Measurements from ENCODE around the gene GALNT1. TPM values are rescaled to one million over a fixed set of nuclear protein-coding genes. Genes with fewer than 3 reads are reported as not detected.
"Not testable (repeated sequence)": the region's sequence is repeated elsewhere in the genome, so short reads cannot be mapped to it uniquely, and the experiment has no call there.

The GALNT1 gene
- total RNA-seq, 1 experiment from 2014 or later = 25.6 TPM

- no peaks in the 10 kb centered on the region for H3K27me3 ChIP-seq (replicated peaks; ENCODE audit: insufficient read depth, low read depth, low read length, poor library complexity)
- no peak overlapping the region for H3K27ac ChIP-seq (ENCODE audit: low read depth, low read length, poor library complexity, severe bottlenecking)
- intact Hi-C loops (cut with micrococcal nuclease; ENCODE audit: unreplicated experiment) = no loop called here
- H3K36me3 ChIP-seq (ENCODE audit: insufficient read depth, low read length, poor library complexity, severe bottlenecking) = no peaks in the 10 kb centered on the region
- no peak for DNase-seq (ENCODE audit: low spot score)
- TF ChIP-seq CTCF (conservative IDR thresholded peaks at IDR 0.05; ENCODE audit: low read depth, low read length) (no peak), EZH2 (IDR thresholded peaks at IDR 0.05; ENCODE audit: borderline replicate concordance, low read depth, low read length, poor library complexity, severe bottlenecking) (no peak)
- CTCF ChIA-PET = no interaction called here
- POLR2A ChIA-PET (ENCODE audit: low non-redundant PET) = no interaction called here
- H3K9me3 ChIP-seq (ENCODE audit: low read depth, low read length, poor library complexity, severe bottlenecking) = no peaks in the 10 kb centered on the region
- no peak overlapping the region for H3K4me3 ChIP-seq (ENCODE audit: low read depth, low read length, poor library complexity, severe bottlenecking)
- H3K4me1 ChIP-seq (ENCODE audit: insufficient read depth, low read length, poor library complexity, severe bottlenecking) = no peaks in the 10 kb centered on the region
- BruUV-seq (replicated peaks) = no TSS peak
These were observed 28.2 kb upstream of the GALNT1 start for GRCh38 chr18:35553300-35553699.

- H3K4me3 ChIP-seq (ENCODE audit: low read depth, low read length, poor library complexity, severe bottlenecking); H3K36me3 ChIP-seq (ENCODE audit: insufficient read depth, low read length, poor library complexity, severe bottlenecking); POLR2A ChIA-PET (ENCODE audit: low non-redundant PET); DNase-seq (ENCODE audit: low spot score); CTCF ChIA-PET; H3K4me1 ChIP-seq (ENCODE audit: insufficient read depth, low read length, poor library complexity, severe bottlenecking); H3K27me3 ChIP-seq (replicated peaks; ENCODE audit: insufficient read depth, low read depth, low read length, poor library complexity); intact Hi-C loops (cut with micrococcal nuclease; ENCODE audit: unreplicated experiment); H3K9me3 ChIP-seq (ENCODE audit: low read depth, low read length, poor library complexity, severe bottlenecking); BruUV-seq (replicated peaks); H3K27ac ChIP-seq (ENCODE audit: low read depth, low read length, poor library complexity, severe bottlenecking): not testable (repeated sequence)
These were observed 26.0 kb upstream of the GALNT1 start for GRCh38 chr18:35555538-35555937.

DNA sequence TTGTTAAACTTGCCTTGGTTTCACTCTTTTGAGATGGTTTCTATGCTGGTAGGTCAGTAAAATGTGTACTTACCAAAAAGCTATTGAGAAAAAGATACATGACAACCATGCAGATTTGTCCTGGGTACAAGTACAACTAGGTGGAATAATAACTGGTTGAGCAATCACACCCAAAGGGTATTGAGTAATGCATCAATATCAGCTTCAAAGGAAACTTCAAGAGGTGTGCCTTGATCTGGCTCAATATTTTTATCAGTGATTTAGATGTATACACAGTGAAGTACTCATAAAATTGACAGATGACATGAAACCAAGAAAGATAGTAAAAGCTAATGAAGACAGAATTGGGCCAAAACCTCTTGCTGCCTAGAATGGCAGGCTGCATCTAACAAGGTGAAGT lies 21.7 kb upstream of the GALNT1 start:
- CTCF ChIA-PET = no interaction called here
- Histone ChIP-seq H3K9me3 (ENCODE audit: low read depth, low read length, poor library complexity, severe bottlenecking) (no peaks in the 10 kb centered on the region), H3K4me3 (ENCODE audit: low read depth, low read length, poor library complexity, severe bottlenecking) (no peak overlapping the region), H3K4me1 (ENCODE audit: insufficient read depth, low read length, poor library complexity, severe bottlenecking) (no peaks in the 10 kb centered on the region), H3K36me3 (ENCODE audit: insufficient read depth, low read length, poor library complexity, severe bottlenecking) (no peaks in the 10 kb centered on the region), H3K27ac (ENCODE audit: low read depth, low read length, poor library complexity, severe bottlenecking) (no peak overlapping the region), H3K27me3 (replicated peaks; ENCODE audit: insufficient read depth, low read depth, low read length, poor library complexity) (peaks cover 6% of the 10 kb centered on the region)
- intact Hi-C loops (cut with micrococcal nuclease; ENCODE audit: unreplicated experiment) = no loop called here
- TF ChIP-seq EZH2 (IDR thresholded peaks at IDR 0.05; ENCODE audit: borderline replicate concordance, low read depth, low read length, poor library complexity, severe bottlenecking) = no peak
- TF ChIP-seq CTCF (conservative IDR thresholded peaks at IDR 0.05; ENCODE audit: low read depth, low read length) = no peak
- DNase-seq (ENCODE audit: low spot score) = no peak
- BruUV-seq (replicated peaks) = no TSS peak
- POLR2A ChIA-PET (ENCODE audit: low non-redundant PET) = no interaction called here

DNA sequence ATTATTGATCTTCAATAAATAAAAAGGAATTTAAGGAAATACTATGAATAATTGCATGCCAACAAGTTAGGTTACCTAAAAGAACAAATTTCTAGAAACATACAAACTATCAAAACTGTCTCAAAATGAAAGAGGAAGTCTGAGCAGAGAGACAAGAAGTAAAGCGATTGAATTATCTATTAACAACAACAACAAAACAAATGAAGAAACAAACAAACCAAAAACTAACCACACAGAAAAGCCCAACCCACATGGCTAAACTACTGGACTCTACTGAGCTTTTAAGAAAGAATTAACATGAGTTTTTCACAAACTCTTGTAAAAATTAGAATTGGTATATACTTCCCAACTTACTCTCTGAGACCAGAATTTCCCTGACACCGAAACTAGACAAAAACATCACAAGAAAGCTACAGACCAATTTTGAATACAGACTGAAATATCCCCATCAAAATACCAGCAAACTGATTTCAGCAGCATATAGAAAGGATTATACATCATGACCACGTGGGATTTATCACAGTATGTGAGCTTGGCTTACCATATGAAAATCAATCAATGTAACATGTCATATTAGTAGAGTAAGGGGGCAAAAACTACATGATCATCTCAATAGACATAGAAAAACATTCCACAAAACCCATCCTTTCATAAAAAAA lies 16.6 kb upstream of the GALNT1 start:
- ChIA-PET POLR2A (ENCODE audit: low non-redundant PET) (no interaction called here), CTCF (no interaction called here)
- Histone ChIP-seq H3K4me3 (ENCODE audit: low read depth, low read length, poor library complexity, severe bottlenecking) (no peak overlapping the region), H3K36me3 (ENCODE audit: insufficient read depth, low read length, poor library complexity, severe bottlenecking) (no peaks in the 10 kb centered on the region), H3K27ac (ENCODE audit: low read depth, low read length, poor library complexity, severe bottlenecking) (no peak overlapping the region), H3K27me3 (replicated peaks; ENCODE audit: insufficient read depth, low read depth, low read length, poor library complexity) (peaks cover 6% of the 10 kb centered on the region), H3K4me1 (ENCODE audit: insufficient read depth, low read length, poor library complexity, severe bottlenecking) (no peaks in the 10 kb centered on the region), H3K9me3 (ENCODE audit: low read depth, low read length, poor library complexity, severe bottlenecking) (no peaks in the 10 kb centered on the region)
- intact Hi-C loops (cut with micrococcal nuclease; ENCODE audit: unreplicated experiment) = no loop called here
- BruUV-seq (replicated peaks) = no TSS peak
- TF ChIP-seq CTCF (conservative IDR thresholded peaks at IDR 0.05; ENCODE audit: low read depth, low read length) = no peak
- TF ChIP-seq EZH2 (IDR thresholded peaks at IDR 0.05; ENCODE audit: borderline replicate concordance, low read depth, low read length, poor library complexity, severe bottlenecking) = no peak
- DNase-seq (ENCODE audit: low spot score) = no peak
